HS-5 (cell line): Measurements from ENCODE around the gene VAV1.

ENCODE experiments used
- DNase-seq: peaks from one replicate; pipeline ENCODE4 v3.0.0-alpha.2; 2012; ENCODE audit warnings: low read depth

The VAV1 gene

DNA sequence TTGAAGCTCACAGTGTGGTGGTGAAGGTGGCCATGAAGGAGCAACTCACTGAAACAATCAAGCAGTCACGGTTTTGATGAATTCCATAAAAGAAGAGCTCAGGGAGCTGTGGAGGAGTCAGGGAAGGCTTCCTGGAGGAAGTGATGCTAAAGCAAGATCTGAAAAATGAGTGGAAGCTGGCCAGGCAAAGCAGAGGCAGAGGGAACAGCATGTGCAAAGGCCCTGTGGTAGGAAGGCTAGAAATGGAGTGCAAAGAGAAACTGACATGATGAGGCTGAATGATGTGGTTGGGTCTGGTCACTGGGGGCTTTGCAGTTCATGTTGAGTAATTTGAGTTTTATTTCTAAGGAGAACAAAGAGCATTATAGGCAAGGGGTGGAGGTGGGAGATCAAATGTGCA, 121.8 kb downstream of the VAV1 start:
- no peak for DNase-seq

DNA sequence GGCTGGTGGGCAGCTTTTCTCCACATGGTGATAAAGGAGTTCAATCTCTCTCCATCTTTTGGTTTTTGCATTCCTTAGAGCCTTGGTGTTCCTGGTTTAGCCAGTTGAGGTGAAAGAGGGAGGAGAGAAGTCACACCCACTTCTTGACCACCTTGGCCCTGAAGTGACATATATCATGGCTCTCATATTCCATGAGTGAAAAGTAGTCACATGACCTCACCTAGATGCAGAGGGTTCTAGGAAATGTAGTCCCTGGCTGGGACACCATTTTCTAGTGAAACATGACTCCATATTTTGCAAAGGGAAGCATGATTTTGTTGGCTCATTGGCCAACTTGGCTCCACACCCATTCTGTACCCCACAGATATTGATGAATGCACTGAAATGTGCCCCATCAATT, 130.9 kb downstream of the VAV1 start:
- DNase-seq = no peak

DNA sequence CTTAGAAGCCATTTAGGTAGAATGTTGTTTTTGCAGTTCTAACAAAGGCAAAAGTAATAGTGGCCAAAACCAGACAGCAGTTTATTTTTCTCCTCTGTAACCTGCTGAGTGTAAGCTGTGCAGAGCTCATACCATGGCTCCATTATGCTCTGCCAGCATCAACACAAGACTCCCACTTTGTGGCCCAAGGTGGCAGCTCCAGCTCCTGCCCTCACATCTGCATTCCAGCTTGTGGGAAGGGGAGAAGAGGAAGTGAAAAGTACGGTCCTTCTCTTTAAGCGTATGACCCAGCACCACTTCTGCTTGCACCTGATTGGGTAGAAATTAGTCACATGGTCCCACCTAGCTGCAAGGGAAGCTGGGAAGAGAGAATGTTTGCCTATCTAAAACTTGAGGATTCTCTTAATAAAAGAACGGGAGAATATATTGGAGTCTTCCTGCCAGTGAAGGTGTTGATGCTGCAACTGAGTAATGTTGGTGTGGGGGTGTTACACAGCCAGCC, 134.1 kb downstream of the VAV1 start:
- DNase-seq = no peak
